Loucy (cell line): ENCODE results near the gene PIPOX.

Experiments
- H2AFZ ChIP-seq: fragments of 200-600 bp; sonication (generic); 2 replicates; pipeline ENCODE4 v1.6.0; 2016; ENCODE audit warnings: antibody characterized with exemption, mild to moderate bottlenecking, low read length, moderate library complexity
- H3F3A ChIP-seq: fragments of 200-600 bp; 2 replicates; pipeline ENCODE4 v1.6.0; 2016; ENCODE audit warnings: antibody characterized with exemption, low read depth, mild to moderate bottlenecking
- H3K27me3 ChIP-seq: fragments of 200-600 bp; sonication (generic); 2 replicates; pipeline ENCODE4 v1.6.1; 2014; ENCODE audit warnings: low read length, mild to moderate bottlenecking; ENCODE audit not compliant: insufficient read depth, poor library complexity, severe bottlenecking
- H3K36me3 ChIP-seq: fragments of 200-600 bp; sonication (generic); 2 replicates; pipeline ENCODE4 v1.6.1; 2016; ENCODE audit warnings: low read length; ENCODE audit not compliant: insufficient read depth
- H3K4me1 ChIP-seq: fragments of 200-600 bp; sonication (generic); 2 replicates; pipeline ENCODE4 v1.5.1; 2014; ENCODE audit warnings: low read length, mild to moderate bottlenecking; ENCODE audit not compliant: insufficient read depth, poor library complexity, severe bottlenecking
- H3K4me2 ChIP-seq: fragments of 200-600 bp; sonication (generic); 2 replicates; pipeline ENCODE4 v1.6.0; 2014; ENCODE audit warnings: antibody characterized with exemption, low read length, low read depth, mild to moderate bottlenecking; ENCODE audit not compliant: poor library complexity, severe bottlenecking
- H3K4me3 ChIP-seq: fragments of 200-600 bp; sonication (generic); 2 replicates; pipeline ENCODE4 v1.5.1; 2014; ENCODE audit warnings: low read length, mild to moderate bottlenecking, mixed read lengths; ENCODE audit not compliant: poor library complexity, severe bottlenecking
- H3K79me2 ChIP-seq: fragments of 200-600 bp; sonication (generic); 2 replicates; pipeline ENCODE4 v1.6.1; 2014; ENCODE audit warnings: low read length; ENCODE audit not compliant: insufficient read depth
- H3K9ac ChIP-seq: fragments of 200-600 bp; sonication (generic); 2 replicates; pipeline ENCODE4 v1.6.0; 2014; ENCODE audit warnings: mild to moderate bottlenecking, low read depth, low read length, moderate library complexity; ENCODE audit not compliant: poor library complexity, severe bottlenecking
- H3K9me2 ChIP-seq: fragments of 200-600 bp; sonication (generic); replicated peaks from 2 replicates; pipeline ENCODE4 v1.6.1; 2016; ENCODE audit warnings: low read depth, low read length, mixed read lengths
- H3K9me3 ChIP-seq: fragments of 200-600 bp; sonication (generic); 2 replicates; pipeline ENCODE4 v1.6.1; 2014; ENCODE audit warnings: mild to moderate bottlenecking, antibody characterized with exemption, low read length, low read depth; ENCODE audit not compliant: insufficient read depth
- H4K20me1 ChIP-seq: fragments of 200-600 bp; sonication (generic); 2 replicates; pipeline ENCODE4 v1.6.0; 2014; ENCODE audit warnings: antibody characterized with exemption, low read length, mild to moderate bottlenecking; ENCODE audit not compliant: insufficient read depth, poor library complexity, severe bottlenecking
- EZH2phosphoT487 ChIP-seq: fragments of 200-600 bp; IDR thresholded peaks from 2 replicates; pipeline ENCODE4 v1.6.1; 2018; ENCODE audit warnings: antibody characterized with exemption, mild to moderate bottlenecking, moderate library complexity, borderline replicate concordance
- TF ChIP-seq, protein P1 (sequence below): fragments of 200-600 bp; sonication (generic); conservative IDR thresholded peaks from 2 replicates; pipeline ENCODE4 v1.5.1; 2014; ENCODE audit warnings: mild to moderate bottlenecking, antibody characterized with exemption, low read length

Gene PIPOX

DNA sequence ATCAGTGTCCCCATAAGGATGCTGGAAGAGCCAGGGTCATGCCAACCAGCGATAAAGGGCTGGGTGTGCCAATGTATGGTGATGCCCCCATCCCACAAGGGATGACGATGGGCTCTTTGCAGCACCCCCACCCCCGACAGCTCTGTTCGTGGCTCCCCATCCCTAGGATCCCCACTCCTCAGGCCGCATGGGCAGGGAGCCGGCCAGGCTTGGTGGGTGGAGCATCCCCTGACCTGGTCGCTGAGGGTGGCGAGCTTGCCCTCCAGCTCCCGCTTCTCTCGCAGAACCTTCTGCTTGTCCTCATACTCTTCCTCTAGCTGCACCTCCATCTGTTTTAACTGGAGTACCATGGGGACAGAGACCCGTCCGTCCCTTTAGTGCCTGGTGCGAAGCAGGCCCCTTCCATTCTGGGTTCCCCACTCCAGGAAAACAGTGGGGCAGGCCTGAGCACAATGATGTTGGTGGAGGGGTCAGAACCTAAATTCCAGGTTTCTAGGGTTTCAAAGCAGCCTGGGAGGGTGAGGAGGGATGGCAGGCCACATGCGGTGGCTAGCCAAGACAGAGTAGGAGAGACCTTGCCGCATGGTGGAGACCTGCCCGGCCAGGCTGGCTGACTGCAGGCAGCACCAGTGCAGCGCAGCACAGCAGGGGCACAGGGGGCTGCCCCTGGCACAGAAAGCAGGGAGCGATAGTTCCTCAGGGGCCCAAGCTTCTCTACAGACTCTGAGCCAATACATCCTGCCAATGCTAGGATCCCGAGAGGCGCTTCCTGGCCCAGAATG lies 50.3 kb downstream of the PIPOX start:
- no peak overlapping the region for H3K4me2 ChIP-seq
- no peaks in the 10 kb centered on the region for H3K4me1 ChIP-seq
- no peaks in the 10 kb centered on the region for H4K20me1 ChIP-seq
- no peaks in the 10 kb centered on the region for H3K27me3 ChIP-seq
- no peak overlapping the region for H2AFZ ChIP-seq
- no peaks in the 10 kb centered on the region for H3K9me2 ChIP-seq
- no peaks in the 10 kb centered on the region for H3K9me3 ChIP-seq
- no peak overlapping the region for H3K4me3 ChIP-seq
- TF ChIP-seq EZH2phosphoT487 = no peak
- TF ChIP-seq, protein P1, sequence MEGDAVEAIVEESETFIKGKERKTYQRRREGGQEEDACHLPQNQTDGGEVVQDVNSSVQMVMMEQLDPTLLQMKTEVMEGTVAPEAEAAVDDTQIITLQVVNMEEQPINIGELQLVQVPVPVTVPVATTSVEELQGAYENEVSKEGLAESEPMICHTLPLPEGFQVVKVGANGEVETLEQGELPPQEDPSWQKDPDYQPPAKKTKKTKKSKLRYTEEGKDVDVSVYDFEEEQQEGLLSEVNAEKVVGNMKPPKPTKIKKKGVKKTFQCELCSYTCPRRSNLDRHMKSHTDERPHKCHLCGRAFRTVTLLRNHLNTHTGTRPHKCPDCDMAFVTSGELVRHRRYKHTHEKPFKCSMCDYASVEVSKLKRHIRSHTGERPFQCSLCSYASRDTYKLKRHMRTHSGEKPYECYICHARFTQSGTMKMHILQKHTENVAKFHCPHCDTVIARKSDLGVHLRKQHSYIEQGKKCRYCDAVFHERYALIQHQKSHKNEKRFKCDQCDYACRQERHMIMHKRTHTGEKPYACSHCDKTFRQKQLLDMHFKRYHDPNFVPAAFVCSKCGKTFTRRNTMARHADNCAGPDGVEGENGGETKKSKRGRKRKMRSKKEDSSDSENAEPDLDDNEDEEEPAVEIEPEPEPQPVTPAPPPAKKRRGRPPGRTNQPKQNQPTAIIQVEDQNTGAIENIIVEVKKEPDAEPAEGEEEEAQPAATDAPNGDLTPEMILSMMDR = no peak
- H3F3A ChIP-seq = no peaks in the 10 kb centered on the region
- no peak overlapping the region for H3K9ac ChIP-seq
- no peaks in the 10 kb centered on the region for H3K79me2 ChIP-seq
- H3K36me3 ChIP-seq = peaks cover 98% of the 10 kb centered on the region

DNA sequence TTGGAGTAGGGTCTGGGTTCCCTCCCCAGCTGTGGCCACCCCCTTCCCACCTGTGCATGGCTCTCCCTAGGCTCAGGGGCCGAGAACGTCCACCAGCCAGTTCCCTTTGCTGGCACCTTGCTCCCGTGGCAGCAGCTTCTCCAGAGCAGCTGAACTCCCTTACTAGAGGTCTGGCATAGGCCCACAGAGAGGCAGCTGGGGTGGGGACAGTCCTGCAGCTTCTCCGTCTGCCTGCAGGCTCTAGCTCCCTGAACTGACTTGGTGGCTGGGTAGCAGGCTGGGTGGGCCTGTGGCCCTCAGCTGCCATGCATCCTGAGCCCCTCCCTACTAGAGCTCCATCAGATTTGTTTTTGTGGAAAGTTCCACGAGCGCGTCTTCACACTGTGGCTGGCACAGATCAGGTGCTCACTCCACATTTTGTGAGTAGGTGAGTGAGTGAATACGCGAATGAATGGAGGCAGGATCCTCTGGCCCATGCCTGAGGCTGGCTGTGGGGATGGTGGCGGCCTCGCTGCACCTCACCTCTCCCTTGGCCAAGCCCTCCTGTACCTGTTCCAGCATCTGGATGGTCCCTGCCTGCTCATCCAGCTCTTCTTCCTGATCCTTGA lies 51.3 kb downstream of the PIPOX start:
- Histone ChIP-seq H3K4me2 (no peak overlapping the region), H3K27me3 (no peaks in the 10 kb centered on the region), H3K9ac (no peak overlapping the region), H3K79me2 (no peaks in the 10 kb centered on the region), H3K4me3 (no peak overlapping the region), H3K9me2 (no peaks in the 10 kb centered on the region), H3K4me1 (no peaks in the 10 kb centered on the region), H3K36me3 (peaks cover 100% of the 10 kb centered on the region), H2AFZ (no peak overlapping the region), H3F3A (no peaks in the 10 kb centered on the region), H3K9me3 (no peaks in the 10 kb centered on the region), H4K20me1 (no peaks in the 10 kb centered on the region)
- TF ChIP-seq, protein P1 = no peak
- no peak for TF ChIP-seq EZH2phosphoT487

DNA sequence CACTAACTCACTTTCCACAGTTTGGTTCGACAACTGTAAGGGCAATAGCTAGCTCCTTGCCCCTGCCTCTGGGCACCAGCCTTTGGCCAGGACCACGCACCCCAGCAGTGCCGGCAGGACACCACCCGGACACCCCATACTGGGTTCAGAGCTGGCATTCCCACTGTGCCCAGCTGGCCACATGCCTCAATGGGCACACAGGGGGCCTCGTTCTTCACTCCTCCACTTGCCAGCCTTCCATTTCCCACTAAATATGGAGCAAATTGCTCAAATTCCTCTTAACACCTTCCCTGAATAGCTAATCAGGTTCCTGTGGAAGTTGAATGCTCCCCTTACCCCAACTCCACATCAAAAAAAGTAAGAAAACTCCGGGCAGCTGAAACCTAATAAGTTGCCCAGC lies 52.5 kb downstream of the PIPOX start:
- H3K4me3 ChIP-seq = no peak overlapping the region
- no peaks in the 10 kb centered on the region for H3K79me2 ChIP-seq
- peaks cover 100% of the 10 kb centered on the region for H3K36me3 ChIP-seq
- no peak overlapping the region for H3K4me2 ChIP-seq
- peaks cover 2% of the 10 kb centered on the region for H4K20me1 ChIP-seq
- H3K9ac ChIP-seq = no peak overlapping the region
- H3K9me2 ChIP-seq = no peaks in the 10 kb centered on the region
- no peak overlapping the region for H2AFZ ChIP-seq
- no peak for TF ChIP-seq EZH2phosphoT487
- TF ChIP-seq, protein P1 = no peak
- H3F3A ChIP-seq = no peaks in the 10 kb centered on the region
- no peaks in the 10 kb centered on the region for H3K4me1 ChIP-seq
- no peaks in the 10 kb centered on the region for H3K9me3 ChIP-seq
- no peaks in the 10 kb centered on the region for H3K27me3 ChIP-seq
